ENCODE results near the gene PRDM12. TPM values are rescaled to one million over a fixed set of nuclear protein-coding genes. Genes with fewer than 3 reads are reported as not detected.

Gene PRDM12
- total and polyA plus RNA-seq, 2 donors (not counting 1 experiment from before 2014, with no cell fraction given) = not detected

- POLR2A ChIA-PET = no interaction called here
- no peak overlapping the region for H3K27ac Mint-ChIP-seq
These were observed 25.1 kb upstream of the PRDM12 start for GRCh38 chr9:130639124-130639765.

More at GRCh38 chr9:130639124-130639765, 25.1 kb upstream of the PRDM12 start:
- no peak overlapping the region for H3K9ac ChIP-seq (ENCODE audit: low read length)
- intact Hi-C loops (cut with micrococcal nuclease) = no loop called here
- no peaks in the 10 kb centered on the region for H4K20me1 ChIP-seq (ENCODE audit: control insufficient read depth, insufficient read depth, low read length, poor library complexity, severe bottlenecking)
- H3K9me3 ChIP-seq (ENCODE audit: control extremely low read depth in 1 of 3, control insufficient read depth in 2 of 3, insufficient read depth in 1 of 3, low read length in 2 of 3) = peaks cover 0 to 4% (median 0%) of the 10 kb centered on the region in 3 donors
- Mint-ChIP-seq H3K4me3 (no peak overlapping the region), H3K4me1 (no peaks in the 10 kb centered on the region), H3K27me3 (no peaks in the 10 kb centered on the region), H3K9me3 (ENCODE audit: insufficient read depth) (no peaks in the 10 kb centered on the region)
- CTCF ChIA-PET = no interaction called here
- TF ChIP-seq CTCF (IDR thresholded peaks at IDR 0.05) = no peak
- TF ChIP-seq EZH2 (IDR thresholded peaks at IDR 0.05; ENCODE audit: borderline replicate concordance, insufficient read depth, low read depth, low read length, poor library complexity, severe bottlenecking) = no peak
- 93% methylated on average over 11 of the region's 20 CpGs for WGBS (ENCODE audit: insufficient coverage)
- H3K79me2 ChIP-seq (ENCODE audit: control insufficient read depth, insufficient read depth, low read length) = no peaks in the 10 kb centered on the region
- DNase-seq (no peak), ATAC-seq (ENCODE audit: low read depth) (no peak)
- H3K27me3 ChIP-seq (replicated peaks in 1 of 4; ENCODE audit: control extremely low read depth in 1 of 4, control insufficient read depth in 3 of 4, insufficient read depth in 4 of 4, low read length in 3 of 4) = no peaks in the 10 kb centered on the region
- H3K4me2 ChIP-seq (replicated peaks; ENCODE audit: low read depth, low read length, poor library complexity, severe bottlenecking) = no peak overlapping the region
- H2AFZ ChIP-seq (ENCODE audit: insufficient read depth, low read depth, low read length, poor library complexity, severe bottlenecking) = no peak overlapping the region
- no peaks in the 10 kb centered on the region for H3K4me1 ChIP-seq (ENCODE audit: control insufficient read depth in 2 of 2, insufficient read depth in 2 of 2, low read length in 2 of 2)
- H3K36me3 ChIP-seq (replicated peaks in 1 of 2; ENCODE audit: control extremely low read depth in 1 of 2, control insufficient read depth in 1 of 2, extremely low read depth in 1 of 2, insufficient read depth in 2 of 2, low read length in 1 of 2) = peaks cover 0 to 19% of the 10 kb centered on the region in 2 experiments
- no peak overlapping the region for H3K4me3 ChIP-seq (ENCODE audit: control extremely low read depth in 1 of 5, extremely low read depth in 1 of 5, insufficient read depth in 1 of 5, low read depth in 2 of 5, low read length in 4 of 5)
- H3K27ac ChIP-seq (ENCODE audit: low read length in 2 of 2) = no peak overlapping the region
